PFSK-1 (cell line): Measurements from ENCODE around the gene PYROXD2.

ENCODE experiments used
- POLR2AphosphoS5 ChIP-seq: IDR thresholded peaks from 2 replicates; pipeline ENCODE4 v1.6.1; 2012; ENCODE audit warnings: low read depth, mild to moderate bottlenecking, control low read depth, low read length, moderate library complexity
- SIN3A ChIP-seq: IDR thresholded peaks from 2 replicates; pipeline ENCODE4 v1.6.1; 2012; ENCODE audit warnings: mild to moderate bottlenecking, low read length, moderate library complexity, borderline replicate concordance; ENCODE audit not compliant: insufficient read depth
- TF ChIP-seq, protein P1 (sequence below), 2 experiments: IDR thresholded peaks; 2 replicates each; pipeline versions ENCODE4 v1.6.1 to v1.8.0; 2011 to 2012; ENCODE audit warnings: low read depth in 2 of 2, low read length in 2 of 2, control low read depth in 1 of 2, inconsistent platforms in 1 of 2, mild to moderate bottlenecking in 1 of 2, moderate library complexity in 1 of 2; ENCODE audit not compliant: insufficient read depth in 1 of 2

DNA sequence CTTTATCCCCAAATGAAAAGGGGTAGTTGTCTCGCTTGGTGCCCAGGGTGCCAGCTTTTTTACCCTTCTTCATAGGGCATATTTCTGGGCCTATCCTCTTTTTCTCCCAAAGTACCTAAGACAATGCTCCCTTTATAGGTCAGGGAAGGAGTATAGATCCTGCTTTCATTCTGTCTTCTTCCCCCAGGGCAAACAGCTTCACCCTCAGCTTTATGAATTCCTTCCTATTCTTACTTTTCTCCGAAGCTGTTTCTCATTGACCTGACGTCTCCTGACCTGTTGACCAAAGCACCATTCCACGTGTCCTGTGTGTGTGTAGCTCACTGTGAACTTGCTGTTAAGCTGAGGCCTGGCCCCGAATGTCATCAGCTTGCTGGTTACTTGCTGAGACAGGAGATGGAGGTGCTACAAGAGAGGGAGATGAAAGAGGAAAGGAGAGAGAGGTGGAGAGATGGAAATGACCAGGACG is 48.9 kb downstream of the PYROXD2 start:
- TF ChIP-seq SIN3A (no peak), POLR2AphosphoS5 (no peak)
- TF ChIP-seq, protein P1, sequence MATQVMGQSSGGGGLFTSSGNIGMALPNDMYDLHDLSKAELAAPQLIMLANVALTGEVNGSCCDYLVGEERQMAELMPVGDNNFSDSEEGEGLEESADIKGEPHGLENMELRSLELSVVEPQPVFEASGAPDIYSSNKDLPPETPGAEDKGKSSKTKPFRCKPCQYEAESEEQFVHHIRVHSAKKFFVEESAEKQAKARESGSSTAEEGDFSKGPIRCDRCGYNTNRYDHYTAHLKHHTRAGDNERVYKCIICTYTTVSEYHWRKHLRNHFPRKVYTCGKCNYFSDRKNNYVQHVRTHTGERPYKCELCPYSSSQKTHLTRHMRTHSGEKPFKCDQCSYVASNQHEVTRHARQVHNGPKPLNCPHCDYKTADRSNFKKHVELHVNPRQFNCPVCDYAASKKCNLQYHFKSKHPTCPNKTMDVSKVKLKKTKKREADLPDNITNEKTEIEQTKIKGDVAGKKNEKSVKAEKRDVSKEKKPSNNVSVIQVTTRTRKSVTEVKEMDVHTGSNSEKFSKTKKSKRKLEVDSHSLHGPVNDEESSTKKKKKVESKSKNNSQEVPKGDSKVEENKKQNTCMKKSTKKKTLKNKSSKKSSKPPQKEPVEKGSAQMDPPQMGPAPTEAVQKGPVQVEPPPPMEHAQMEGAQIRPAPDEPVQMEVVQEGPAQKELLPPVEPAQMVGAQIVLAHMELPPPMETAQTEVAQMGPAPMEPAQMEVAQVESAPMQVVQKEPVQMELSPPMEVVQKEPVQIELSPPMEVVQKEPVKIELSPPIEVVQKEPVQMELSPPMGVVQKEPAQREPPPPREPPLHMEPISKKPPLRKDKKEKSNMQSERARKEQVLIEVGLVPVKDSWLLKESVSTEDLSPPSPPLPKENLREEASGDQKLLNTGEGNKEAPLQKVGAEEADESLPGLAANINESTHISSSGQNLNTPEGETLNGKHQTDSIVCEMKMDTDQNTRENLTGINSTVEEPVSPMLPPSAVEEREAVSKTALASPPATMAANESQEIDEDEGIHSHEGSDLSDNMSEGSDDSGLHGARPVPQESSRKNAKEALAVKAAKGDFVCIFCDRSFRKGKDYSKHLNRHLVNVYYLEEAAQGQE (IDR thresholded peaks at IDR 0.05; ENCODE audit: insufficient read depth in 1 of 2, low read depth in 2 of 2, low read length in 2 of 2) = no peak
